Middle frontal gyrus (tissue), 1 donor: Measurements from ENCODE around the gene CAPRIN2.

Experiments used
- DNase-seq: peaks from one replicate; pipeline ENCODE4 v3.0.0-alpha.2; 2015; ENCODE audit warnings: low spot score; ENCODE audit errors: extremely low spot score

CAPRIN2 gene, protein sequence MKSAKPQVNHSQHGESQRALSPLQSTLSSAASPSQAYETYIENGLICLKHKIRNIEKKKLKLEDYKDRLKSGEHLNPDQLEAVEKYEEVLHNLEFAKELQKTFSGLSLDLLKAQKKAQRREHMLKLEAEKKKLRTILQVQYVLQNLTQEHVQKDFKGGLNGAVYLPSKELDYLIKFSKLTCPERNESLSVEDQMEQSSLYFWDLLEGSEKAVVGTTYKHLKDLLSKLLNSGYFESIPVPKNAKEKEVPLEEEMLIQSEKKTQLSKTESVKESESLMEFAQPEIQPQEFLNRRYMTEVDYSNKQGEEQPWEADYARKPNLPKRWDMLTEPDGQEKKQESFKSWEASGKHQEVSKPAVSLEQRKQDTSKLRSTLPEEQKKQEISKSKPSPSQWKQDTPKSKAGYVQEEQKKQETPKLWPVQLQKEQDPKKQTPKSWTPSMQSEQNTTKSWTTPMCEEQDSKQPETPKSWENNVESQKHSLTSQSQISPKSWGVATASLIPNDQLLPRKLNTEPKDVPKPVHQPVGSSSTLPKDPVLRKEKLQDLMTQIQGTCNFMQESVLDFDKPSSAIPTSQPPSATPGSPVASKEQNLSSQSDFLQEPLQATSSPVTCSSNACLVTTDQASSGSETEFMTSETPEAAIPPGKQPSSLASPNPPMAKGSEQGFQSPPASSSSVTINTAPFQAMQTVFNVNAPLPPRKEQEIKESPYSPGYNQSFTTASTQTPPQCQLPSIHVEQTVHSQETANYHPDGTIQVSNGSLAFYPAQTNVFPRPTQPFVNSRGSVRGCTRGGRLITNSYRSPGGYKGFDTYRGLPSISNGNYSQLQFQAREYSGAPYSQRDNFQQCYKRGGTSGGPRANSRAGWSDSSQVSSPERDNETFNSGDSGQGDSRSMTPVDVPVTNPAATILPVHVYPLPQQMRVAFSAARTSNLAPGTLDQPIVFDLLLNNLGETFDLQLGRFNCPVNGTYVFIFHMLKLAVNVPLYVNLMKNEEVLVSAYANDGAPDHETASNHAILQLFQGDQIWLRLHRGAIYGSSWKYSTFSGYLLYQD

DNA sequence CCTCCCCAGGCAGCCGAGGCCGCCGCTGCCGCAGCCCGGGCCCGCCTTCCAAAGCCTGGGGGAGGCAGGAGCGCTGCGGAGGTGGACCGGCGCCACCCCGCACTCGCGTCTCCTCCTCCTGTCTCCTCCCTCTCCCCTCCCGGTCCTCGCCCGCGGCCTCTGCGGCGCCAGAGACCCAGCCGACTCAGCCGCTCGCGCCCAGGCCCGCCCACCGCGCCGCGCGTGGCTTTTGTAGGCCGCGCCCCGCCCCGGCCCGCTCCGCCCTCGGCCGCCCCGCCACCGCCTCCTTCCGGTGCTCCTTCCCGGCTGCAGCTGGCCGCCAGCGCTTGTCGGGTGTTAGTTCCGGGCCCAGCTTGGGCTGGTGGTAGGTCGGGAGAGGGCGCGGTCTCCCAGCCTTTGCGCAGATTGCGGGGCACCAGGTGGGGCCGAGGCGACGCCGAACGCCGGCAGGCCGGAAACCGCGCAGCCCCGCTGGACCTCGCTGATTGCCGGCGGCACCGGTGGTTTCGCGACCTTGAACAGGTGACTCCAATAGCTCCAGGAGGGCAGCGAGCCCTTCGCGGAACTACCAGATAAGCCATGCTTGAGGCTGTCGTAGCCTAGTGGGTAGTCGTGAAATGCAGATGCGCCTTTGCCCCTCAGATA, at the start of gene CAPRIN2:
Gene CAPRIN2 (minus strand): TSS at position 202 of the 645 bp plus-strand sequence. CDS start 1,431 bp downstream, outside the sequence.
- DNase-seq = peak; percentile 86

DNA sequence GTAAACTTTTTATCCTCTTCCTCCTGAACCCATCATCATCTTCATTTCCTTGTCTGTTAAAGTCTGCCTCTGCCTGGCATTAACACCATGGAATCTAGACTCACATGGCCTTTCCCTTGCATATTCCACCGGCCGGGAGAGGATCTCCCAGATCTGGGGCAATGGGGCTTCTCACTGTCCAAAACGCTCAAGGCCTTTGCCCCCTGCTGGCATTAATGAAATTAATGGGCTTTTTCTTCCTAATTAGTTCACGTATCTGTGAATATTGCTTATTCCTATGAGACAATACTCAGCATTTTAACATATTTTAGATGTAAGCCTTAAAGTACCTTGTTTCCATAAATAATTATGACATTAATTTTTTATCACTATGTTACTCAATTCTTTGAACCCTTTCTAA, 42.9 kb upstream of the CAPRIN2 start:
- DNase-seq = no peak

DNA sequence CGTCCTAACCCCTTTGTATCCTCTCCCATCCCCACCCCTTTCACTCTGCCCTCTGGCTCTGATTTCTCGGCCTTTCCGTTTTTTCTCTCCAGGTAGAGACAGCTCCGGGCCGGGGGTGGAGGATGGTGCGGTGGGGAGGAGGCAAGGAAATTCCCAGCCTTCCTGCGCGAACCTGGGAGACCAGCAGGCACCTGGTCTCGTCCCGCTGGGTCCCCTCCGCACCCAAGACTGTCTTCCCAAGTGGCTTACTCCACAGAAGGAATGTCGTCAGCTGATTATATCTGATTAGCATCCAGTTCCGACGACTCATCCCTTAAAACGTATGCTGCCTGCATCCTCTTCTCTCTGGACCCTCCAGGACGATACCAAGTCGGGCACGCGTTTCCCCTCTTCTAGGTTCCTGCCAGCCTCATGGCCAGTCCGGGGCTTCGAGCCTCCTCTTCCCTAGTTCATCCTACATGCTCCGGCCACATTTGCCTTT, 42.2 kb upstream of the CAPRIN2 start:
- DNase-seq = no peak

DNA sequence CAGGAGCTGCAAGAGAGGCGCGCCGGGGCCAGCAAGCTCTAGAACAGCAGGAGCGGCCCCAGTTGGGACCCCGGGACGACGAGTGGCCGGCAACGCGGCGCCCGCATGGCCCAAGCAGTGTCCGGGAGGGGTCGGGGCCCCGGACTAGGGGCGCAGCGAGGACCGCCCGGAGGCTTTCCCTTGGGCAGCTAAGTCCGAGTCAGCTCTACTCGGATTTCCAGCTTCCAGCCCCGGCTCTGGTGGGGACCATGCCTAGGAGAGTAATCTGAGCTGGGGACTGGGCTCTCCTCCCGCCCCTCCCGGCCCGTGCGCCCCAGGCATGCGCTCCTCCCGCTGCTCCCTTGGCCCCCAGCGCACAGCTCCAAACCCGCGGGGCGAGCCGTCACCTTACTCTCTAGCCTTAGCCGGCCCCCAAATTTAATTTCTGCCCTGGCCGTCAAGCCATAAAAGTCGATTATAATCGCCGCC, 41.6 kb upstream of the CAPRIN2 start:
- DNase-seq = no peak

DNA sequence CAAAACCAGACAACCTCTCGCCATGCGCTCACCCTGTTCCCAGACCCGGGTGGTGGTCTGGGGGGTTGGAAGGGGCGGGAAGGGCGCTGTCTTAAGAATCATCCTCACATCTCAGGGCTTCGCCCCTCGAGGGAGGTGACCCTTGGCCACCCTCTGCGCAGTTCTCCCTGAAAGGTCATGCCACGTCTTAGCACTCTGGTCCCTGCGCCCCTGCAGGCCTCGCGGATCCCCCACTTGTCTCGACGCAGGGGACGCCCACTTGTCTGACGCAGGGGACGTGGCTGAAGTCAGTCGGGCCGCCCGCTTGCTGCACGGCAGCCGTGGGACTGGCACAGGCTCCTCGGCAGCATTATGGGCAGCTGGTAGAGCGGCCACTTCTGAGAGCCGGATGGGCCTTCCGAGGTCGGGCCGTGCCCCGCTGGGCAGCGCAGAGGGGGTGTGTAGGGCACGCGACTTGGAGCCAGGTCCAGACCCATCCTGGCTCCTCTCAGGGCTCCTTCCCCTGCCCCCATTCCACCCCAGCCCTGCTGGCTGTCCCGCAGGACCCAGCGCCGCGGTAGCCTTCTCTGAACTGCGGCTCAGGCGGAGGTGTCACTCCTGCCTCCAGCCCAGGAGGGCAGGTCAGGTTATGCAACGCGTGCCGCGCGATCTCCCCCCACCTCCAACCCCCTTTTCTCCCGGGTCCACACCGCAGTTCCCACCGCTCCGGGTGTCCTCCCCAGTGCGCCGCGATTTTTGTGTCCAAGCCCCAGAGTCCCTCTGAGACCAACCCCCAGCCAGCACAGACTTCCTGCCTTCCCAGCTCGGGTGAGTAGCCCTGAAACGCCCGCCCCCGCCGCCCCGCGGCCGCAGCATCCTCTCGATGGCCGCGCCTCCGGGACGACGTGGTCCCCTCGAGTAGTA, 40.9 kb upstream of the CAPRIN2 start:
- DNase-seq = no peak

DNA sequence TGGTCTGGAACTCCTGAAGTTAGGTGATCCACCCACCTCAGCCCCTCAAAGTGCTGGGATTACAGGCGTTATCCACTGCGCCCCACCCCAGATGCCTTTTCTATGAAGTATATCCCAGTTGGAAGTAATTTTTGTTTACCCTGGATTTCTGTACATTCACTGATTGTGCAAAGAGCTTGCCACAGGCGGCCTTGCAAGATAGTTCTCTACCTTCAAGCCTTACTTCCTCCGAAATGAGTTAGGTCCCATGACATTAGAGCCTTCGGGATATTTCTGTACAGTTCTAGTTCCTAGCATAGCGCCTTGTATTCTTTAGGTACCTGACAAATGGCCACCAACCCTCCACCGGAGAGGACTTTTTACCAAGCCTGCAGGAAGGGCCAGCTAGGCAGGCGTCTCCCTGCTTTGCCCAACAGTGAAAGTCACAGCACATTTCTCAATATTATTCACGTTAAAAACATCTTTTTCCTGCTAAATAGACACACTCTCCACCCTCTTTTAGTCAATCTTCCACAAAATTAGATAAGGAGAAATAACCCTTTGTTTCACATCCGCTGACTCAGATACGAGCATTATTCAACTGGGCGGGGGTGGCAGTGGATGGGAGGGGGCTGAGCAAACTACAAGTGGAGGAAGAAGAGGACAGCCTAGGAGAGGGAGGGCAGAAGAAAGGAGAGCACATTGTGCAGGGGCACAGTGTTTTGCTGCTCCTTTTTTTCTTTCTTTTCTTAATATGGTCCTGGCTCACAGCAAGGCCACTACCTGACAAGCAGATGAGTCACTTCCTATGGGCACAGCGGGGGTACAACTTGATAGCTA, 40.0 kb upstream of the CAPRIN2 start:
- DNase-seq = no peak

DNA sequence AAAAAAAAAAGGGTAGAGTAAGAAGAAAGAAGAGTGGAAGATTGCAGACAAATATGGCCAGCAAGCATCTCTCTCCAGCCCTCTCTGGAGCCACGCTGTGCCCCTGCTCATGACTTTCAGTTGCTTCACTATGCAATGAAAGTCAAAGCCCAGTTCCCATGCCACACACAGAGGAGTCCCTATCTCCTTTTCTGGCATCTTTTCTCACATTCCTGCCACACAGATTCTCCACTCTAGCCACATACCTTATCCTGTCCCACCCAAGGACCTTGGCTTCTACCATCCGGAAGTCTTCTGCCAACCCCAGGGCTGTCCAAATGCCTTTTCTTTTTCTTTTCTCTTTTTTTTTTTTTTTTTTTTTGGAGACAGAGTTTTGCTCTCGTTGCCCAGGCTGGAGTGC, 39.3 kb upstream of the CAPRIN2 start:
- DNase-seq = no peak

DNA sequence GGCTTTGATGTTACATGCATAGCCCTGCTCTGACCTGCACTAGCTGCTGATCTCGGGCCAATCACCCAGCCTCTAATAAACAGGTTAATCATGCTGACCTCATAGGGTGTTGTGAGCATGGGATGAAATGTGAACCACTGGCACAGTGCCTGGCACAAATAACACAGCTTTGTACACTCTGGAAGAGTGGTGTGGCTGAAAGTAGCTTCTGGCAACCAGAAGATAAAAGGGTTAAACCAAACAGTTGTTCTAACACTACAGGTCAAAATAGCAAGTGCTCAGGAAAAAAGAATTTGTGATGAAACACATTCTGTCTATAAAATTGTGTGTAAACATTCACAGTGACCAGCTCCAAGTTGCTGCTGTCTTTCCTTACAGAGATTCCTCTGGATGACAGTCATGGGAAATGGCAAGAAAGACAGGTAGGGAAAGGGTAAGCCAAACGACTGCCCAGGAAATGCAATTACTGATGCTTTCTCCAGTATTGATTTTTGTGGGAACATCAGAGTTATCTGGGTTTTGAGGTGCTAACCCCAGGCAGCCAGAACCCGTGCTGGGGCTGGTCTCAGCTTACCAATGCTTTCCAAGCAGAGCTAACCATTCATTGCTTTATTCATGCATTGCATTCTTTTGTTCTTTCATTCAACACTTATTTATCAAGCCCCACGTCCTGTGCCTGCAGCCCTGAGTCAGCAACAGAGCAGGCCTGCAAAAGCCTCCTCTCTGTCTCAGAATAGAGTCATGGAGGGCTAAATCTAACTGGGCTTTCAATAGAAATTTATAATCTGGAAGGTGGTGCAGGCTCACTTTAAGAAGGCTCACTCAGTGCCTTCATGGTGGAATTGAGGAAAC, 38.1 kb upstream of the CAPRIN2 start:
- no peak for DNase-seq

DNA sequence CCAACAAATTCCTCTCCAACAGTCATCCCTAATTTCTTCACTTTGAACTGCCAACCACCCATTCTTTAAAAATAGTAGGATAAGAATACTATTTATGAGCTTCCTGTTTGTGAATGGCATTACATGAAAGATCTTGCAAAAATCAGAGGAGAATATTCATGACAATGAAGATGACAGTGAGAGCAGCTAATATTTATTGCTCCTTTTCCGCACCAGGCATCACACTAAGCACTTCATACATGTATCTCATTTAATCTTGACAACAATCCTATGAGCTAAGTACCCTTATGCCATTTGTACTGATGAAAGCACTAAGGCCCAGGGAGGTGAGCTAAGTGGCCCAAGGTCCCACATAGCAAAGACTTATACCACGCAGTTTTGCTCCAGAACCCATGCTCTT, 37.3 kb upstream of the CAPRIN2 start:
- no peak for DNase-seq

DNA sequence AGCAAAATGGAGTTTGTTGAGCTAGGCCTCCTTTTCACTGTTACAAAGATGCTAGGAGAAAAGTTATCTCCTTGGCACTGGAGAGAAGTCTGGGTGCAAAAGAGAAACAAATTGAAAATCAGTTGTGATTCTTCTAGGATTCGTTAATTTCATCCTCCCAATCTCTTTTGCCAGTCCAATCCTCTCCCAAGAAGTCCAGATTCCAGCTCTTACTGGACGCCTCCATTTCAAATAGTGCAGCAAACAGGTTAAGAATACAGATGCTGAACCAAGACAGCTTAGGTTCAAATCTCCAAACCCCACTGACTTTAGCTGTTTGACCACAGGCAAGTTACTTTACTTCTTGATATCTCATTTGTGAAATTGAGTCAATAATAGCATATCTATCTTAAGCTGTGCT, 34.0 kb upstream of the CAPRIN2 start:
- no peak for DNase-seq

DNA sequence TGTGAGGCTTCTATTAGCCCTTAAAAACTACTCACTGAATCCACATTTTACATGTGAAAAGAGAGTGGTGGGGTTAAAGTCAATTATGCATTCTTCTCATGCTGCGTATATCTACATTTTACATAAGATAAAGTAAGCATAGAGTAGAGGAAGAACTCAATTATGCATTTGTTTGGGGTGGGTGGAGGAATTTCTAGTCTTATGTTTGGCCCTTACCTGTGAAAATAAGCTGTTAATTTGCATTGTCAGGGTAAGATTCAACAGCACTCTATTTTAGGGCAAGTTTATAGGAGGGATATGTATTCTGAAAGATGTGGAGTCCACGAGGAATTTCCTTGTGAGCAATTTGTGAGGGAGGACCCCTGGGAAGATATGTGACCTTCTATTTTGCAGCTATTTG, 30.9 kb upstream of the CAPRIN2 start:
- DNase-seq = no peak

DNA sequence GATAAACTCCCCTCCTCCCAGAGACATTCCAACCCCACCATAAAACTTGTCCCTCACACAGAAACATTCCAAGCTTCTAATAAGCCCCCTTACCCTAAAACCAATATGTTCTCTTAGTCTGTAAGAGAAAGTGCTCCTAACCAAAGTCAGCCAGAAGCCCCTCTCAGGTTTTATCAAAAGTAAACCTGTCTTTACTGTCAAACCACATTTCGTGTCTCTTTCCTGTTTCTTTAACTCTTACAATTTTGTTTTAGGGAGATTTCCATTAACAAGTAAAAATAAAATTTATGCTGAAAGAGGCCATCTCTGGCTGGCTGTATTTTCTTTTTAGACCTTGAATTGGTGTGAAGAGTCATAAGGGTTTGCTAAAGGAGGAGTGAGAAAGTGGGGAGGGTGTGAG, 29.8 kb upstream of the CAPRIN2 start:
- DNase-seq = no peak

DNA sequence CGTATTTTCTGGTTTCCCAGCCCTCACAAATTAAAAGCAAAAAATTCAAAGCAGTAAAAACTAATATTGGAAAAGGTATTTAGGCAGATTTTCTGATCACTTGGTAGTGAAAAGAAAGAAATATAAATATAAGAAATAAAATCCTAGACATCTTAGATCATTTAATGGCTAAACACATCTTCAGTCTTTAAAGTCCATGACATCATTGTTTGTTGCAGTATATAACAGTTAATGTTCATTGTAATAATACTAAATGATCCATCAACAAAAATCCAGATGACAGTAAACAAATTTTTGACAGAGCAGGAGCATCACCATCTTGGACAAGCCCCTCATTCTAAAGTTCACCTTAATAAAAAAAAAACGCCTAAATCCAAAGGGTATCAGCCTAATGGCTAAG, 29.2 kb upstream of the CAPRIN2 start:
- no peak for DNase-seq

DNA sequence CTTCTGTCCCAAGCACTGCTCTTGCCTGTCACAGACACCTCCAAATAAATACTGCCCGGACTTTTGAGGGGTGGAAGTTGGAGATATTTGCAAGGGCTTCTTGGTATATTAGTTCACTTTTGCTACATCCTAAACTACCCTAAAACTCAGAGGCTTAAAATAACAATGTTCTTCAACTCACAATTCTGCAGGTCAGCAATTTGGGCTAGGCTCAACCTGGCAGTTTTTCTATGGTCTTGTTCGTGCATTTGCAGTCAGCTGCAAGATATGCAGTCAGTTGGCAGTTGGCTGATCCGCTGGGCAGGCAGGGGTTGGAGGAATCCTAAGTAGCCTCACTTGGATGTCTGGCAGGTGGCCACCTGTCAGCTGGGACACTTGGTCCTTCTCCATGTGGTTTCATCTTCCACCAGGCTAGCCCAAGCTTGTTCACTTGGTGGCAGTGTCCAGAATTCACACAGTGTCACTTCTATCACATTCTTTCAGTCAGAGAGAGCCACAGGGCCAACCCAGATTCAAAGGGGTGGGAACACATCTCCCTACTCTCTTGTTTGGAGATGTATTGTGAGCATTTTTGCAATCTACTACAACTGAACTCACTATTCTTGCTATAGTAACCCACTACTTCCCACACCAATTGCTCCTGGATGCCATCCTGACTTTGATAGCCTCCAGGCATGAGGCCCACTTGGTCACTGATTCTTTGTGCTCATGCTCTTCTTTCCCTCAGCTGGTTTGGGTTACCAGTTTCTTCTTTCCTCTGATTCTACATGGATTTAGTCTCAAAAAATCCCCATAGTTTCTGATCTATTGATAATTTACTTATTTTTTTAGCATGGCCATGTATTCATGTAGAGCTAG, 27.8 kb upstream of the CAPRIN2 start:
- no peak for DNase-seq

DNA sequence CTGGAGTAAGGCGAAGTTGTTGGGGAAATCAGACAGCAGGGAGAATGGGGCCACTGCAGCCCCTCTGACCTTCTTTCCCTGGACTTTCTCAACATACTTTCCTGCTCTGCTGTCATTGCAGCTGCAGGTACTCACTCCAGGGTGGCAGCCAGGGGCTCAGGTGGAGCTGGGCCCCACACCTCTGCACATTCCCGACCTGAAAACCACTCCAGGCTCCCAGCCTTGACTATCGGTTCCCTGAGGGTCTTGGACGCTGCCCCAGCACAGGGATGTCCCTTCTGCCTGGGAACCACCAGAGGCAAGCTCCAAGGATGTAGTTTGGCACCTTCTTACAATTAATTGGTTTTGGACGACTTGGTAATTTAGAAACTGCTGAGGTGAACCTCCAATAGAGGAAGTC, 24.8 kb upstream of the CAPRIN2 start:
- no peak for DNase-seq

DNA sequence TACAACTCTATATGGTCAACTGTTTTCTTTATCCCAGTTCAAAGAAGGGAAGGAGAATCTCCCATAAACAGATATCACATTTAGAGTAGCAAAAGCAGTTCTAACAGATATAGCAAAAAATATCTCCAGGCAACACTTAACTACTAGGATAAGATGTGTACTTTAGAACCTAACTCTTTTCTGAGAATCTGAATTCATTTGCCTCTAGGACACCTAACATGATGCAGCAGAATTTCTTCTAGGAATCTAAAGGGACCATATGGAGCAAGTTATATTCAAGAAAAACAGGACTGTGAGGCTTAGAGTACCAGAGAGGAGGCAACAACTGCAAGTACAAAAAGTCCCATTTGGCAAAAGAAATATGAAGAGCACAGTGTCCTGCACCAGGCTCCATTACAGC, 24.4 kb upstream of the CAPRIN2 start:
- DNase-seq = no peak

DNA sequence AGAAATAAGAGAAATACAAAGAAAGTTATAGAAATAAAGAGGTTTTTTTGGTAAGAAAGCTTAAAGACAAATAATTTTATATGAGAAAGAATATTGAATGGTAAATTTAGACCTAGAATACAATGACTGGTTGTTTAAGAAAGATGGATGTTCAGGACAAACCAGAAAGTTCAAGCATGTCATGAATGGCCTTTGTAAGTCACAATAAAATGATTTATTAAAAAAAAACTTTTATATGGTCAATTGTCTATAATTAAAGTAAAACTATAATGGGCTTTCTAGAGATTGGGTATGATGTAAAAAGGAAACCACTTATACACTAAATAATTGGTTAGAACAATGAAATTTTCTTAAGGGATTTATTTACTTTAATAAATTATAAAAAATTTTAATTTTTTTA, 19.8 kb upstream of the CAPRIN2 start:
- no peak for DNase-seq

DNA sequence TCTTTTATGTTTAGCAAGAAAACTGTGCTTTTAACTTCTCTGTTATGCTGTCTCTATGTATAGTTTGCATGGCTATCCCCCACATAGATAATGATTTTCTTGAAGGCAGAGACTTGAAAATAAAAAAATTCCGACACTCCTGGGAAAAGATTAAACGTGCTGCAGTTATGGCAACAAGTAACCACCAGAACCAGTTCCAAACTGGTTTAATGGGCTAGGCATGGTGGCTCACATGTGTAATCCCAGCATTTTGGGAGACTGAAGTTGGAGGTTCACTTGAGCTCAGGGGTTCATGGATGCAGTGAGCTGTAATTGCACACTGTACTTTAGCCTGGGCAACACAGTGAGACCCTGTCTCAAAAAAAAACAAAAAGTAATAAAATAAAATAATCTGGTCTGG, 15.1 kb upstream of the CAPRIN2 start:
- no peak for DNase-seq
